Activated CD8-positive, alpha-beta memory T cell treated with anti-CD3 and anti-CD28 coated beads, Interleukin-2, amount 50 U/mL, for 4 hours (primary cell): Measurements from ENCODE around the gene OSBP.
A peak's percentile ranks its signal among the peaks of the same experiment; 100 is the strongest.

Source experiments
- DNase-seq: peaks from one replicate; pipeline ENCODE4 v3.0.0-alpha.2; 2020

The OSBP gene

GRCh38 chr11:59607703-59608454 lies 7.7 kb downstream of the OSBP start:
- no peak for DNase-seq

- DNase-seq, result no peak
Observed at GRCh38 chr11:59602432-59602831, 13.1 kb downstream of the OSBP start.

GRCh38 chr11:59601788-59602187 lies 13.8 kb downstream of the OSBP start:
- no peak for DNase-seq

- DNase-seq, result no peak
Observed at GRCh38 chr11:59600636-59601035, 14.9 kb downstream of the OSBP start.

- no peak for DNase-seq
Observed at GRCh38 chr11:59600234-59600633, 15.3 kb downstream of the OSBP start.

GRCh38 chr11:59598961-59599360 lies 16.6 kb downstream of the OSBP start:
- DNase-seq, result no peak

GRCh38 chr11:59584294-59584693 lies 31.3 kb downstream of the OSBP start:
- no peak for DNase-seq

GRCh38 chr11:59582006-59582405 lies 33.6 kb downstream of the OSBP start:
- no peak for DNase-seq

GRCh38 chr11:59578369-59578768 lies 37.2 kb downstream of the OSBP start:
- DNase-seq, result no peak

- no peak for DNase-seq
Observed at GRCh38 chr11:59575505-59575904, 40.1 kb downstream of the OSBP start.

GRCh38 chr11:59574932-59575502 lies 40.6 kb downstream of the OSBP start:
- no peak for DNase-seq

GRCh38 chr11:59574467-59574866 lies 41.1 kb downstream of the OSBP start:
- no peak for DNase-seq

- DNase-seq, result no peak
Observed at GRCh38 chr11:59573216-59573615, 42.4 kb downstream of the OSBP start.

- no peak for DNase-seq
Observed at GRCh38 chr11:59572091-59572490, 43.5 kb downstream of the OSBP start.

- no peak for DNase-seq
Observed at GRCh38 chr11:59562292-59562691, 53.3 kb downstream of the OSBP start.

- peak; percentile 83 for DNase-seq
Observed at GRCh38 chr11:59560702-59561473, 54.7 kb downstream of the OSBP start.

GRCh38 chr11:59560290-59560701 lies 55.3 kb downstream of the OSBP start:
- peak; percentile 61 for DNase-seq

- DNase-seq, result no peak
Observed at GRCh38 chr11:59559886-59560285, 55.7 kb downstream of the OSBP start.

- DNase-seq, result no peak
Observed at GRCh38 chr11:59558270-59558643, 57.3 kb downstream of the OSBP start.

GRCh38 chr11:59556917-59557348 lies 58.6 kb downstream of the OSBP start:
- DNase-seq, result no peak

GRCh38 chr11:59556115-59556916 lies 59.3 kb downstream of the OSBP start:
- DNase-seq, result peak; percentile 56

GRCh38 chr11:59555601-59556114 lies 59.9 kb downstream of the OSBP start:
- DNase-seq, result no peak

GRCh38 chr11:59553323-59553722 lies 62.3 kb downstream of the OSBP start:
- DNase-seq, result no peak
